ENCODE data around the gene ESRRG. TPM values are rescaled to one million over a fixed set of nuclear protein-coding genes. Genes with fewer than 3 reads are reported as not detected.

ESRRG gene
- 0.05 TPM in 1 of 2 replicates, not detected in the other for total RNA-seq (2014; rRNA removed; shearing (Covaris generic))

DNA sequence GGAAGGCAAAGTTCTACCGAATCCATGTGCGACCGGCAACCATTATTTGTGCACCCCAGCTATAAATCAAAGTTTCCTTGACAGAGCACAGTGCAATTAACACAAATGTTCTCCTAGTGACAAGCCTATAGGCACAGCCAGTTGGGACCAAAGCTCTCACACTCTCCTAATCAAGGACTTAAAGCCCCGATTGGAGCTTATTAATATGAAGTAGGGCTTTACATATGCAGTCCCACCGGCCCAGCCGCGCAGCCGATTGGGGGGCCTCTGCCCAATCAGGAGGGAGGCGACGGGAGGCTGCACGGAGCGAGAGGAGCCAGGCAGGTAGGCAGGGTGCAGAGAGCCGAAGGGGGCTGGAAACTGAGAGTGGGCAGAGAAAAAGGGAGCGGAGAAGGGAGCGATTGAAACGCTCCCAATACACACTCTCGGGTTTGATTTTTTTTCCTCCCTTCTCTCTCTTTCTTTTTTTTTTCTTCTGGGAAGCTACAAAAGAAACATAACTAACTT lies at the start of gene ESRRG:
TSS of gene ESRRG (minus strand) at position 156 of the 507 bp plus-strand sequence. CDS start at position 26, 130 bp downstream.
- no peak for DNase-seq (ENCODE audit: low spot score)

- DNase-seq (ENCODE audit: low spot score) = no peak
Observed at GRCh38 chr1:216771922-216772321, 48.7 kb upstream of the ESRRG start.

DNA sequence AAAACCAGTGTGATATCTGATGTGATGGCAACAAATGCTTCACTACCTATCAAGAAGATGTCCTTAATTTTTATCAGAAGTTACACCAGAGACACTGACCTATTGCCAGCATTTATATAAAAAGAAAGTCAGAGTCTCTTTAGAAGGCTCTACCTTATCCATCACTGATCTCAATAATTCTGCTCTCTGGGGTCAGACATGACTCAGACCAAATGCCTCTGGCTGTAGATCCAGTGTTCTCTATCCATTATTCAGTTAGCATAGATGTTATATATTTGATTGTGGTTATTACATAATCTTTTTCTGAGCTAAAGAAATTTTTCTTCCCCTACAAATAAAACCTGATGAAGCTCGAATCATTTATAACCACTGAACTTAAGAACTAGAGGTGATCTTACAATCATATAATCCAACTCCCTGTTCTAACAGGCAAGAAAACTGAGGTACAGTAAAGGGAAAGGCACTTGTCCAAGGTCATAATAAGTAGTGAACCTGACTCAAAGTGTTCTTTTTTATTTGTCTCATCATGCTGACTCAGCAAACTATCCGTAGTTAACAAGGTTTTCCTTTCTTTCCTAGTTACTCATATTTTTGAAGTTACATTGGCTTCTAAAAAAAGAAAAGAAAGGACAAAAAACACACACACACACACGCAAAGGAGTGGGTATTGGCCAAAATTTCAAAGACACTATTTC lies 43.6 kb upstream of the ESRRG start:
- no peak for DNase-seq (ENCODE audit: low spot score)

GRCh38 chr1:216765346-216766300 lies 42.4 kb upstream of the ESRRG start:
- no peak for DNase-seq (ENCODE audit: low spot score)

DNA sequence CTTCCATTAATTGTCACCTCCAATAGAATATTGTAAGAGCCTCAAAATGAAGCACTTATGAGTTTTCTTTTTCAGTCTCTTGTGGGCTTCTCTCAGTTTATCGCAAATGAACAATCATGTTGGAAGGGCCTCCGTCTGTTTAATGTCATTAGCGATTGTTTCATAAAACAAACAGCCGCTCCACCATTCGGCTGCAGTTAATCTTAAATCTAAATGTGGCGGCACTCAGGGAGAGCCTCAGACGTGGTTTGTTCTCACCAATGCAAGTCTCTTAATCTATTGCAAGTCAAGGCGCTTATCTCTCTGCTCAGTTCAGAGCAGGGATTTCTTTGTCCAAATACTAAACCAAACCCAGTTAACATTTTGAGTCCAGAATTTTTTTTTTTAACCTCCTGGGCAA lies 34.9 kb upstream of the ESRRG start:
- DNase-seq (ENCODE audit: low spot score) = no peak

GRCh38 chr1:216757110-216757509 lies 33.9 kb upstream of the ESRRG start:
- DNase-seq (ENCODE audit: low spot score) = no peak

- DNase-seq (ENCODE audit: low spot score) = no peak
Observed at GRCh38 chr1:216750961-216751360, 27.7 kb upstream of the ESRRG start.

- DNase-seq (ENCODE audit: low spot score) = peak; percentile 50
Observed at GRCh38 chr1:216750031-216750627, 26.9 kb upstream of the ESRRG start.

- DNase-seq (ENCODE audit: low spot score) = no peak
Observed at GRCh38 chr1:216749232-216749631, 26.0 kb upstream of the ESRRG start.

DNA sequence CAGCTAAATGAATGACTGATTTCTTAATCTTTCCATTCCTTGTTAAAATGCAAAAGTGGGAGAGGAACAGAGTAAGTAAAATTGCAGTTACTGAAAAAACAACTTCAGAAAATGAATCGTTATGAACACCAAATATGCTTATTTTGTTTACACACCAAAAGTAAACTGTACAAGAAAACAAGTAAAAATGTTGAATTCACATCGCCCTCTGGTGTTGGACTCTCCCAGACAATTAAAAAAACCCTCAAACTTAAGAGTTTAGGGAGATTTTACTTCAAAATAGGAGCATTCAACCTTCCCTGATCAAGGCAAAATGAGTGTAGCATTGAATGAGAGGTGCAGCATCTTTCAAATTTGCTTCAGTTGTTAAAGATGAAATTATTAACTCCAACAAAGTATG lies 19.4 kb upstream of the ESRRG start:
- peak; percentile 14 for DNase-seq (ENCODE audit: low spot score)

GRCh38 chr1:216740331-216740730 lies 17.1 kb upstream of the ESRRG start:
- no peak for DNase-seq (ENCODE audit: low spot score)

GRCh38 chr1:216739793-216740192 lies 16.6 kb upstream of the ESRRG start:
- DNase-seq (ENCODE audit: low spot score) = no peak

DNA sequence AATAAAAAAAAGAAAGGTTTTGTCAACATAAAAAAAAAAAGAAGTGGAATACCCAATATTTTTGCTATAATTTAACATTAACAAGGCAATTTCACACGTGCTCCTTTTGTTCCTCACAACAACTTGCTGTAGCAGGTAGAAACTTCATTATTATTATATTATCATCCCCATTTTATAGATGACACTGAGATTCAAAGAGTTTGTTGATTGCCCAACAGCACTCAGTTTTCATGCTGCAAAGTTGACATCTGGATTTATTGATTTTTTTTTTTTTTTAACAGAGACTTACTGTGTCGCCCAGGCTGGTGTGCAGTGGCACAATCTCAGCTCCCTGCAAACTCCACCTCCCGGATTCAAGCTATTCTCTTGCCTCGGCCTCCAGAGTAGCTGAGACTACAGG lies 8.9 kb upstream of the ESRRG start:
- no peak for DNase-seq (ENCODE audit: low spot score)

DNA sequence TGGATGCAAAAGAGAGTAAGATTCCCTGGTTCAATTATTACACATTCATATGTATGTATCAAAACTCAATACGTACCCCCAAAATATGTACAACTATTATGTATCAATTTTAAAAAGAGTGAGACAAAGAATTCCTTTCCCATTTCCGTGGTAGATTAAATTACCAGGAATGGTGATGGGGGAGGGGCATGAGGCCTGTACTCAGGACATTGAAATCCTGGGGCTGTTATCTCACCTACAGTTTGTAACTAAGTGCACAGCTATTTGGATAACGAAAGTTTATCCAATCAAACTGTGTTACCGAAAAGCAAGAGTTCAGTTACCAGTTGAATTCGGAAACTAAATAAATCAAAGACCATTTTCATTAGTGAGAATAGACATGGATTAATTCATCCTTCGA lies 8.3 kb upstream of the ESRRG start:
- no peak for DNase-seq (ENCODE audit: low spot score)

DNA sequence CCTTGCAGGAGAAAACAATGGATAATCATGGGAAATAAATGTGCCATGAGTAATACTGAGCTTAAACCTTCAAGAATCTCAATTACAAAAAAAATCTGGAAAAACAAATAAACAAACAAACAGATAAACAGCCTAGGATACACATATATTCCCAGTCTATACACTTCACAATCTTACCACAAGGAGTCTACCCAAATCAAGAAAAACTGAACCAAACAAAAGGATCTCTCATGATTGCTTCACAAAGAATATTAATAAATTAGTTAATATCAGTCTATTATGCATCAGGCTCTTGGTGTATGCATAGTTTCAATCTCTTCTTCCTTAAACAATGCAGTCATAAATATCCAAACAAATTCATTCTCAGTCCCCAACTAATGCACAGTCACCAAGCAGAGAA lies 3.2 kb upstream of the ESRRG start:
- DNase-seq (ENCODE audit: low spot score) = no peak

DNA sequence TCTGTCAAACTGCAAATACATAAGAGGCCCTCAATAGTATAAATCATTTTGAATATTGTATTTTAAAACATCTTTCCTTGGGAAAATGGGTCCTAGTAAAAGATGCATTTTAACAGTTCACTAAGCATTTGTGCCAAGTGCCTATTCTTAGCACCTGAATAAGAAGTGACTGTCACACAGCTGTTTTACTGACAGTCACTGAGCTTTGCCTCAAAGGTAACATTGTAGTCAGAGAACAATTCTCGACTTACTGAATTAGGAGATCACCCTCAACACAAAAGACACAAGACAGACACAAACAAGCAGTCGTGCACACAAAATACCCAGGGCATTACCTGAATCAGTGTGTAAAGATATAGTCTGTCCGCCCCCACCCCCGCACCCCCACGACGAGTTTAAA lies 408 bp downstream of the ESRRG start:
- no peak for DNase-seq (ENCODE audit: low spot score)

DNA sequence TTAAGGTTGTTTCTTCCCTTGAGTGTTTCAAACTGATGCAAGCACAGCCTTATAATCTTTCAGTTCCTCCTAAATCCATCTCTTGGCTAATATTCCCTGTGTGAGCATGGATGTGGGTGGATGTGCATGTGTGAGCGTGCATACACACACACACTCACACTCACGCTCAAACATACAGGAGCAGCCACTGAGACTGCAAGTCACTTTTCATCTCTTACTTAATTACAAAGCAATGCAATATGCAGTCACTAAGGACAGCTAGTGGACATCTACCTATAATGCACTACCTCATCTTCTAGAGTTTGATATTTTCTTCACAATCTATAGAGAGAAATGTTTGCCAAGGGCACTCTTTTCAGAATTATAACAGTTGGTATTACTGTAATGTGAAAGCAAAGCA lies 1.4 kb downstream of the ESRRG start:
- no peak for DNase-seq (ENCODE audit: low spot score)

DNA sequence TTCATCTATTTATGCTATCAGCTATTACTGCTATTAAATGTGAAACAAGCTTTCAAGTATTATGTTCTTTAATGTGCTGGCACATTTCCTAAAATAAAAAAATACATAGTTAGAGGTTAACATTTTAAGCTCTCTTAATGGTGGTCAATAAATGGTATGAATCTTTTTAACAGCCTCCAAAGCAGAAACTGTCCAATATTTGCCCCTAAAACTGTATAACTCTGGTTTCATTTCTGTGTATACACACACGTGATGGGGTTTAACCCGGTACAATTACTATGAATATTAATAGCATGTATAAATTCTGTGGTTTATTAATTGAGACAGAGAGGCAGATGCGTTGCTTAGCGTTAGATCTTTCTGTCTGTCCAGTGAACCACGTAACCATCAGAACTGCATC lies 2.2 kb downstream of the ESRRG start:
- DNase-seq (ENCODE audit: low spot score) = no peak

GRCh38 chr1:216711712-216712111 lies 11.5 kb downstream of the ESRRG start:
- DNase-seq (ENCODE audit: low spot score) = no peak

GRCh38 chr1:216710598-216711333 lies 12.5 kb downstream of the ESRRG start:
- DNase-seq (ENCODE audit: low spot score) = no peak

GRCh38 chr1:216710055-216710454 lies 13.2 kb downstream of the ESRRG start:
- no peak for DNase-seq (ENCODE audit: low spot score)
